Breast epithelium (tissue), 4 donors: ENCODE data around the gene WIZ. TPM values are rescaled to one million over a fixed set of nuclear protein-coding genes. Genes with fewer than 3 reads are reported as not detected.
A peak's percentile ranks its signal among the peaks of the same experiment; 100 is the strongest.

Experiments used
- DNase-seq, 2 donors: peaks; one replicate each; pipeline ENCODE4 v3.0.0-alpha.2; 2019; ENCODE audit warnings: low spot score in 2 of 2
- H3K27ac ChIP-seq, 2 donors: fragments of 200-600 bp; sonication (generic) in 1 of 2; one replicate each; pipeline ENCODE4 v1.5.1; 2016 to 2019; ENCODE audit warnings: mild to moderate bottlenecking in 1 of 2
- H3K27me3 ChIP-seq, 2 donors: fragments of 200-600 bp; sonication (generic) in 1 of 2; one replicate each; pipeline versions ENCODE4 v1.5.1 to v1.6.0; 2017 to 2019; ENCODE audit warnings: control low read depth in 1 of 2, mild to moderate bottlenecking in 1 of 2
- H3K36me3 ChIP-seq: fragments of 200-600 bp; one replicate; pipeline ENCODE4 v1.5.1; 2019
- H3K4me1 ChIP-seq, 2 donors: fragments of 200-600 bp; sonication (generic); one replicate each; pipeline ENCODE4 v1.5.1; 2016 to 2019; ENCODE audit warnings: control low read depth in 1 of 2
- H3K4me3 ChIP-seq, 3 donors: fragments of 200-600 bp; sonication (generic); 1 replicate in 2 of 3; 2 replicates in 1 of 3; pipeline ENCODE4 v1.5.1; 2016 to 2019; ENCODE audit warnings: mild to moderate bottlenecking in 3 of 3, moderate library complexity in 2 of 3
- H3K9me3 ChIP-seq, 2 donors: fragments of 200-600 bp; sonication (generic) in 1 of 2; one replicate each; pipeline ENCODE4 v1.5.1; 2016 to 2019; ENCODE audit warnings: control low read depth in 1 of 2
- CTCF ChIP-seq, 3 donors: fragments of 450-650 bp; IDR thresholded peaks; one replicate each; pipeline ENCODE4 v1.5.1; 2016 to 2017; ENCODE audit warnings: antibody characterized with exemption in 3 of 3, mild to moderate bottlenecking in 3 of 3, moderate library complexity in 3 of 3
- POLR2A ChIP-seq: fragments of 450-650 bp; IDR thresholded peaks from one replicate; pipeline ENCODE4 v1.6.1; 2016; ENCODE audit warnings: antibody characterized with exemption, mild to moderate bottlenecking, moderate library complexity
- POLR2AphosphoS5 ChIP-seq, 3 donors: sonication (generic); formaldehyde crosslinking; IDR thresholded peaks; one replicate each; pipeline ENCODE4 v1.6.1; 2017; ENCODE audit warnings: antibody characterized with exemption in 3 of 3
- intact Hi-C: fragments of 100-400 bp; cut with DNase I; formaldehyde crosslinking; loops from one replicate; pipeline ENCODE4 v1.15.1; 2023; ENCODE audit warnings: low total_unique reads
- total RNA-seq, 3 donors: library from RNA; depleted of rRNA; stranded (reverse); fragments of >200 nt; gene quantifications; one replicate each; pipeline ENCODE4 v1.1.0, GENCODE V29; 2016

WIZ gene
- total RNA-seq, 3 donors from 2014 or later, result 17.6 to 51.1 (median 34.9) TPM

- H3K36me3 ChIP-seq, result no peaks in the 10 kb centered on the region
- peaks cover 0 to 17% of the 10 kb centered on the region in 2 donors for H3K4me1 ChIP-seq
- TF ChIP-seq CTCF (IDR thresholded peaks at IDR 0.05) (no peak), POLR2AphosphoS5 (IDR thresholded peaks at IDR 0.05) (no peak)
- H3K9me3 ChIP-seq, result no peaks in the 10 kb centered on the region
- no peaks in the 10 kb centered on the region for H3K27me3 ChIP-seq
- no peak overlapping the region for H3K4me3 ChIP-seq
- intact Hi-C loops, result no loop called here
- H3K27ac ChIP-seq, result no peak overlapping the region
- DNase-seq, result no peak
Observed at GRCh38 chr19:15381864-15382263, 67.9 kb downstream of the WIZ start.

DNA sequence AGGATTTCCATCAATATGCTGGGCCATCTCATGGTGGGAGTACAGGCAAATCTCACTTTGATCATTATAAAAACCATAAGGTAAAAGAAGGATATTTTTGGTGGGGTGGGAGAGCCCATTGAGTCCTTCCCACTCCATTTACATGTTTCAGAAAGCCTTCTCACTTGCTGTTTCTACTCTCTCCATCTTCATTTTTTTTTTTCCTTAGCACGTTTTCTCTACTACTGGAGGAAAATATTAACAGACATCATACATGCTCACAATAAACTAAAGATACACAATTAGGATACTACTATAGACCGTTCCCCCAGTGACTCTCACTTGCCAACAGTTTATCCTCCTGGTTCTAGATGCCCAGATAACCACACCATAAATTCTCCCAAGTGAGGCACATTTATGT is 68.3 kb downstream of the WIZ start:
- intact Hi-C loops, result no loop called here

DNA sequence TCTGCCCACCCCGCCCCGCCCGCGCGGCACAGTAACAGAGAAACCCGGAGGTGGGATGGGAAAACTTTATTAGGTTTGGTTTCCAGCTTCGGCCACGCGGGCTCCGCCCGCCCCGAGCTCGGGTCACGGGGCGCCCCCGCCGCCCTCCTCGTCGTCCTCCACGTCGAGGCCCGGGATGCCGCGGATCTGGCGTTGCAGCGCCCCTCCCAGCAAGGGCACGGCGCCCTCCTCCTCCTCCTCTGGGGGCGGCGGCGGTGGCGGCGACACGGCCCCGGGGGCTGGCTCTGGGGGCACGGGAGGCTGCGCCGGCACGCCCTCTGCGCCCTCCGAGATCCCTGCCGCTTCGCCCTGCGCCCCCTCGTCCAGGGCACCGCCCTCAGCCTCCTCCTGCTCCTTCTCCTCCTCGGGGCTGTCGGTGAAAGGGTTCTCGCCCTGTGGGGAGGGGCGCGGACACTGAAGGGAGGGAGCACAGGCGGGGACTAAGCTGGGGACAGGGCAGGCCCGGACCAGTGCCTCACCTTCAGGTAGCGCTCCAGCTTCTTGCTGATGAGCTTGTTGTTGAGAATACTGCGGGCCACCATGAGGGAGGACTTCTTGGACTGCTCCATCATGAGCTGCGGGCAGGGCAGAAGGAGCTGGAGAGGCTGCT is 69.6 kb downstream of the WIZ start:
- peak overlapping the region; percentile 98 to 99 for H3K27ac ChIP-seq
- H3K36me3 ChIP-seq, result no peaks in the 10 kb centered on the region

More for the DNA sequence above, 68.3 kb downstream of the WIZ start:
- Histone ChIP-seq H3K9me3 (no peaks in the 10 kb centered on the region), H3K27me3 (no peaks in the 10 kb centered on the region), H3K4me3 (no peak overlapping the region), H3K36me3 (no peaks in the 10 kb centered on the region), H3K27ac (no peak overlapping the region), H3K4me1 (peaks cover 0 to 19% of the 10 kb centered on the region in 2 donors)
- no peak for DNase-seq
- TF ChIP-seq POLR2A (no peak), CTCF (IDR thresholded peaks at IDR 0.05) (no peak), POLR2AphosphoS5 (IDR thresholded peaks at IDR 0.05) (no peak)

GRCh38 chr19:15379083-15379998 is 70.4 kb downstream of the WIZ start, which contains the start of gene AKAP8:
Gene AKAP8, minus strand, starts transcription at chr19:15379787. Its CDS starts 56 bp downstream, at chr19:15379731.
- Histone ChIP-seq H3K4me1 (peaks cover 5 to 29% of the 10 kb centered on the region in 2 donors), H3K9me3 (no peaks in the 10 kb centered on the region), H3K36me3 (no peaks in the 10 kb centered on the region), H3K27me3 (no peaks in the 10 kb centered on the region), H3K4me3 (peak within 1 kb of the TSS; percentile 86 to 93 (median 92)), H3K27ac (peak within 1 kb of the TSS; percentile 98 to 99)
- intact Hi-C loops, result loop anchor here (5.0 to 10.0 kb wide), 2 partner anchors 55 to 658 kb away; no protein-coding TSS in a partner anchor
- TF ChIP-seq POLR2AphosphoS5 (IDR thresholded peaks at IDR 0.05) (peak; percentile 89 to 96 (median 92)), CTCF (IDR thresholded peaks at IDR 0.05) (peak in 1 of 3 donors; percentile 12), POLR2A (peak; percentile 79)
- peak; percentile 97 to 99 for DNase-seq

More for the DNA sequence above, 69.6 kb downstream of the WIZ start:
- Histone ChIP-seq H3K4me3 (peak overlapping the region; percentile 86 to 93 (median 92)), H3K4me1 (peaks cover 0 to 21% of the 10 kb centered on the region in 2 donors), H3K27me3 (no peaks in the 10 kb centered on the region), H3K9me3 (no peaks in the 10 kb centered on the region)
- intact Hi-C loops, result loop anchor here (5.0 to 10.0 kb wide), 2 partner anchors 55 to 657 kb away; no protein-coding TSS in a partner anchor
- TF ChIP-seq POLR2AphosphoS5 (IDR thresholded peaks at IDR 0.05), result no peak
- TF ChIP-seq POLR2A, result no peak
- no peak for TF ChIP-seq CTCF (IDR thresholded peaks at IDR 0.05)
- DNase-seq, result peak; percentile 67 to 70
